ENCODE measurements around the gene LCN6. TPM values are rescaled to one million over a fixed set of nuclear protein-coding genes. Genes with fewer than 3 reads are reported as not detected.

LCN6 gene
- total RNA-seq, 4 donors from 2014 or later, result 0.82 to 6.7 (median 2.5) TPM; not detected in 1

DNA sequence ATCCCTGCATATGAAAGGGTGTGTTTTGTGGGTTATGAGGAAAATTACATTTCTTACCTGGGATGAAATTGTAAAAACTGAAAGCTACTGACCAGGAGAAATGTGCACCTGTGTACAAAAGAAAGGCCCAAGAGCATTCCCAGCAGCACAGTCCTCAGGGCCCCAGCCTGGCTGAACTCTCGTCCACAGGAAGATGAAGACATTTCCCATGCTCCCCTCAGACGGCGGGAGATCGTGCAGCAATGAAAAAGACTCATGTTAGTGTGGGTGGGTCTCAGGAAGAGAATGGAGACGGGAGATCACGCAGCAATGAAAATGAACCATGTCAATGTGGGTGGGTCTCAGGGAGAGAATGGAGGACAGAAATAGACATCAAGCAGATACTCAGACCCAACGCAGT, 28.6 kb upstream of the LCN6 start:
- H3K4me3 ChIP-seq, result no peak overlapping the region
- DNase-seq, result no peak
- H3K36me3 ChIP-seq, result no peaks in the 10 kb centered on the region
- no peaks in the 10 kb centered on the region for H3K27me3 ChIP-seq
- H3K4me1 ChIP-seq, result no peaks in the 10 kb centered on the region
- no peak overlapping the region for H3K27ac ChIP-seq
- TF ChIP-seq, protein P1, sequence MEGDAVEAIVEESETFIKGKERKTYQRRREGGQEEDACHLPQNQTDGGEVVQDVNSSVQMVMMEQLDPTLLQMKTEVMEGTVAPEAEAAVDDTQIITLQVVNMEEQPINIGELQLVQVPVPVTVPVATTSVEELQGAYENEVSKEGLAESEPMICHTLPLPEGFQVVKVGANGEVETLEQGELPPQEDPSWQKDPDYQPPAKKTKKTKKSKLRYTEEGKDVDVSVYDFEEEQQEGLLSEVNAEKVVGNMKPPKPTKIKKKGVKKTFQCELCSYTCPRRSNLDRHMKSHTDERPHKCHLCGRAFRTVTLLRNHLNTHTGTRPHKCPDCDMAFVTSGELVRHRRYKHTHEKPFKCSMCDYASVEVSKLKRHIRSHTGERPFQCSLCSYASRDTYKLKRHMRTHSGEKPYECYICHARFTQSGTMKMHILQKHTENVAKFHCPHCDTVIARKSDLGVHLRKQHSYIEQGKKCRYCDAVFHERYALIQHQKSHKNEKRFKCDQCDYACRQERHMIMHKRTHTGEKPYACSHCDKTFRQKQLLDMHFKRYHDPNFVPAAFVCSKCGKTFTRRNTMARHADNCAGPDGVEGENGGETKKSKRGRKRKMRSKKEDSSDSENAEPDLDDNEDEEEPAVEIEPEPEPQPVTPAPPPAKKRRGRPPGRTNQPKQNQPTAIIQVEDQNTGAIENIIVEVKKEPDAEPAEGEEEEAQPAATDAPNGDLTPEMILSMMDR (IDR thresholded peaks at IDR 0.05), result no peak
- no peak for TF ChIP-seq POLR2A (IDR thresholded peaks at IDR 0.05)
- peaks cover 0 to 8% (median 0%) of the 10 kb centered on the region in 3 donors for H3K9me3 ChIP-seq
- intact Hi-C loops (cut with DNase I), result no loop called here
- 48 to 61% methylated on average over 7 of the region's 7 CpGs for WGBS, 2 donors

DNA sequence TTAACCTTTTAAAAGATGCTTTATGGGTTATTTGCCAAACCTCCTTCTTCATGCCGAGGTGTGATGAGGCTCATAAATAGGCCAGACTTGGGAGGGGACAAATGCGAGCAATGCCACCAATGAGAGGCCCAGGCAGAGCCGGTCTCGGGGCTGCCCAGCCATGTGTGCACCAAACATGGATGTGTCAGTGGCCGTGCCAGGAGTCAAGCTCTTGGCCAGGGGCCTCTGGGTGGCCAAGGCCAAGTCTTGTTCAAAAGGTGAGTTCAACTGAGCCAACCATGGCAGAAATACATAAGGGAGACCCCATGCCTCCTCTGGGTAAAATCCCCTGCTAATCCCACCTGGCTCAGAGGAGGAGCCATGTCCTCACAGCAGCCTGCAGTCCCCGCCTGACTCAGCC, 26.9 kb upstream of the LCN6 start:
- no peak for DNase-seq
- no peaks in the 10 kb centered on the region for H3K27me3 ChIP-seq
- WGBS, 2 donors, result 91 to 100% methylated on average over 1 to 5 of the region's 6 CpGs
- H3K4me1 ChIP-seq, result no peaks in the 10 kb centered on the region
- no peaks in the 10 kb centered on the region for H3K36me3 ChIP-seq
- H3K4me3 ChIP-seq, result no peak overlapping the region
- intact Hi-C loops (cut with DNase I), result no loop called here
- no peak overlapping the region for H3K27ac ChIP-seq
- H3K9me3 ChIP-seq, result peaks cover 0 to 8% (median 0%) of the 10 kb centered on the region in 3 donors
- no peak for TF ChIP-seq POLR2A (IDR thresholded peaks at IDR 0.05)
- TF ChIP-seq, protein P1 (IDR thresholded peaks at IDR 0.05), result no peak

DNA sequence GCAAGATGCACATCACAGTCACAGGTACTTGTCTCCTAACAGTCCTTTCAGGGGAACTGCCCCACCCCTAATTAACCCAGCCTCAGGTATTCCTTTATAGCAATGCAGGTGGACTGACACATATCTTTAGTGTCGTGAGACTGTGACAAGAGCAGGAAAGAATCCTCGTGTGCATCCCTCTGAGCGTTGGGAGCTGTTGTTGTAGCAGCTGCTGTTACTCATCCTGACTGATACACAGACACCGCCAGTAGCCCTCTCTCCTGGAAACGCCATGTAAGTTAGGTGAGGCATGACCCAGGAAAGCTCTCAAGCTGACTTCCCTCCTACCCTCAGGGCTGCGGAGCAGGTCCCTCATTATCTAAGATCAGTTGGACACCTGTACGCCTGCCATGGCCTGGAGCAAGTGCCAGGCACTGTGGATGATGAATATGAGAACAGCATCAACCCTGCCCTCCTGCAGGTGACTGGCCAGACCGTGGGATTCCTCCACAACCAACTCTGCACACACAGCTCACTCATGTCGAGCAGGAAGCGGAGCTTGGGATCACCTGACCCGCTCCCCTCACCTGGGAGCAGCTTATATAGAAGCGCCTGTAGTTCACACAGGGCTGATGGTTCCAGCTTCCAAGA, 26.2 kb upstream of the LCN6 start:
- no peak for DNase-seq
- intact Hi-C loops (cut with DNase I), result no loop called here

DNA sequence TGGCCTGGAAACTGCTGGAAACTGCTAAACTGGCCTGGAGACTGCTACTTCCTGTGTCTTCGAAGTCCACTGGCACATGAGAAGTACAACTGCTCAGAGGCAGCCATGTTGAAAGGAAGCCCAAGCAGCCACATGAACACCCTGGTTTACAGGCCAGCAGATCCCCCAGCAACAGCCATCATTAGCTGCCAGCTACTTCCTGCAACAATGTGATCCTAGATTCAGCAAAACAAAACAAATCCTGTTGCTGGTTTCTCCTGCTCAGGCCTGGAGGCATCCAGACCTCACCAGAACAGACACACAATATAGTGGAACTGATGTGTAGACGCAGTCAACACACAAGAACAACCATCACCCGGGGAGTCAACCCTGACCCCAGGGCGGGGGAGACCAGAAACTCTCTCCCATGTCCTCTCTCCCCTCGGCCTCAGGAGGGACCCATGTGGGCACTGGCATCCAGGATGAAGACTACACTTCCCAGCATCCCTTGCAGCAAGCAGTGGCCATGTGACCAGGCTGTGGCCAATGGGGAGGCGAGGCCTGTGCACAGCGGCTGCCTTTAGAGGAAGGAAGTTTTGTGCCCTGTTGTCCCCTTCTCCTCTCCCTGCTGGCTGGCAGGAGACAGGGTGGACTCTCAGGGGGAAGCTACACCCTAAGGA, 25.2 kb upstream of the LCN6 start:
- WGBS, 2 donors, result 40 to 55% methylated on average over 1 to 2 of the region's 7 CpGs
- Histone ChIP-seq H3K4me3 (no peak overlapping the region), H3K27me3 (peaks cover 0 to 4% (median 0%) of the 10 kb centered on the region in 4 donors), H3K36me3 (no peaks in the 10 kb centered on the region), H3K27ac (no peak overlapping the region), H3K9me3 (peaks cover 0 to 8% (median 0%) of the 10 kb centered on the region in 3 donors), H3K4me1 (peaks cover 0 to 4% (median 0%) of the 10 kb centered on the region in 3 donors)
- DNase-seq, result no peak
- TF ChIP-seq, protein P1 (IDR thresholded peaks at IDR 0.05), result no peak
- TF ChIP-seq POLR2A (IDR thresholded peaks at IDR 0.05), result no peak
- intact Hi-C loops (cut with DNase I), result no loop called here

More for the DNA sequence above, 26.2 kb upstream of the LCN6 start:
- 80 to 82% methylated on average over 4 to 6 of the region's 12 CpGs for WGBS, 2 donors
- no peak overlapping the region for H3K27ac ChIP-seq
- no peaks in the 10 kb centered on the region for H3K27me3 ChIP-seq
- no peak overlapping the region for H3K4me3 ChIP-seq
- no peaks in the 10 kb centered on the region for H3K36me3 ChIP-seq
- H3K4me1 ChIP-seq, result peaks cover 0 to 4% (median 0%) of the 10 kb centered on the region in 3 donors
- TF ChIP-seq POLR2A (IDR thresholded peaks at IDR 0.05), result no peak
- TF ChIP-seq, protein P1 (IDR thresholded peaks at IDR 0.05), result no peak
- H3K9me3 ChIP-seq, result peaks cover 0 to 8% (median 0%) of the 10 kb centered on the region in 3 donors

DNA sequence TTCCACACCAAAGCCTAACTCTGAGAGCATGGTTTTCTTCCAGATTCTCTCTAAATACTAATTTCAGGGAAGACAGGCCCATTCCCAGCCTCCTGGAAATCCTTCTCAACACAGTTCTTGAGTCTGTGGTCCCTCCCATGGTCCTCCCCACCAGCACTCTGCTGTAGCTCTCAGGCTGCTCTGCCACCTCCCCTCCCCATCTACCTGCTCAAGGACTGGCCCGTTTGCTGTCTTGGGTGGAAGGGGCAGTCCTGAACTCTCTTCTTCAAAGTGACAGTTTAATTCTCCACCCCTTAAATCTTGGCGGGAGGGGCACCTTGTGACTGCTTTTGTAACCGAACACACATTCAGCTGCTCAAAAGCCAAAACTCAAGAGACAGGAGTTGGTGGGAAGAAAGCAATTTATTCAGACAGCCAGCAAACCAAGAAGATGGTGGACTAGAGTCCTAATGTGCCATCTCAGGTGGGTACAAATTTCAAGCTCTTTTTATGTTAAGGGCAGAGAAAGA, 23.6 kb upstream of the LCN6 start:
- no peak overlapping the region for H3K4me3 ChIP-seq
- intact Hi-C loops (cut with DNase I), result no loop called here
- peaks cover 0 to 4% (median 0%) of the 10 kb centered on the region in 3 donors for H3K4me1 ChIP-seq
- H3K27ac ChIP-seq, result no peak overlapping the region
- peaks cover 0 to 18% (median 0%) of the 10 kb centered on the region in 4 donors for H3K27me3 ChIP-seq
- 20 to 69% methylated on average over 1 to 3 of the region's 3 CpGs for WGBS, 2 donors
- peaks cover 0 to 8% (median 0%) of the 10 kb centered on the region in 3 donors for H3K9me3 ChIP-seq
- TF ChIP-seq POLR2A (IDR thresholded peaks at IDR 0.05), result no peak
- TF ChIP-seq, protein P1 (IDR thresholded peaks at IDR 0.05), result no peak
- no peaks in the 10 kb centered on the region for H3K36me3 ChIP-seq
- DNase-seq, result no peak
